ENCODE data around the gene SYNGR1. TPM values are rescaled to one million over a fixed set of nuclear protein-coding genes. Genes with fewer than 3 reads are reported as not detected.

The SYNGR1 gene
- total and polyA plus RNA-seq, 9 donors: 13.1 to 104 (median 74.7) TPM

DNA sequence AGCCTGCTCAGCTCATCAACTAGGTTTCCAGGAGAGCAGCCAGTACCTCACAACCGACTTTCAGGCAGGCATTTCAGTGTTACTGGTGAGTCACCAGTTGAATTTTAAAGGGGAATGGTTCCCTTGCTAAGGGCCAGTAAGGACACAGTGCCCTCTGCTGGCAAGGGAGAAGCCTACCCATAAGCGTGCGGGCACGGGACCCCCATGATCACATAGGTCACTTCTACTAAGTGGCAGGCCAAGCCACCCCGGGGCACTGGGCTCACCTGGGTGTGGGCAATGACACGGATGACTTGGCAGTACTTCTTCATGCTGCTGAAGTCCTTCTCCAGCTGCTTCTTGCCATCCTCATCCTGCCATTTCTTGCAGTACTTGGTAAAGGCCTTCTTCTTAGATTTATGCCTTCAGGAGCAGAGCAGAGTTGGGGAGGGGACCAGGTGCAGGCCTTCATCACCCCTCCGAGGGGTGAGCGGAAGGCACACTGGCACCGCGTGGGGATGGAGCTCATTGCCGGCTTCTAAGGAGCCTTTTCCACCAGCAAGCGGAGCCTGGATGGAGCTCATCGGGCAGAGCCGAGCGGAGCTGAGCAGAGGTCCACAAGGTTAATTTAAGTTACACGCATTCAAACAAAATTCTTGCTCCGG lies 33.2 kb upstream of the SYNGR1 start:
- Histone ChIP-seq H3K36me3 (no peaks in the 10 kb centered on the region), H3K9me3 (no peaks in the 10 kb centered on the region), H3K27ac (no peak overlapping the region), H3K4me1 (ENCODE audit: insufficient read depth) (peaks cover 11% of the 10 kb centered on the region), H3K4me3 (no peak overlapping the region), H3K27me3 (no peaks in the 10 kb centered on the region)
- peak; percentile 77 to 84 (median 79) for DNase-seq
- TF ChIP-seq, protein P1, sequence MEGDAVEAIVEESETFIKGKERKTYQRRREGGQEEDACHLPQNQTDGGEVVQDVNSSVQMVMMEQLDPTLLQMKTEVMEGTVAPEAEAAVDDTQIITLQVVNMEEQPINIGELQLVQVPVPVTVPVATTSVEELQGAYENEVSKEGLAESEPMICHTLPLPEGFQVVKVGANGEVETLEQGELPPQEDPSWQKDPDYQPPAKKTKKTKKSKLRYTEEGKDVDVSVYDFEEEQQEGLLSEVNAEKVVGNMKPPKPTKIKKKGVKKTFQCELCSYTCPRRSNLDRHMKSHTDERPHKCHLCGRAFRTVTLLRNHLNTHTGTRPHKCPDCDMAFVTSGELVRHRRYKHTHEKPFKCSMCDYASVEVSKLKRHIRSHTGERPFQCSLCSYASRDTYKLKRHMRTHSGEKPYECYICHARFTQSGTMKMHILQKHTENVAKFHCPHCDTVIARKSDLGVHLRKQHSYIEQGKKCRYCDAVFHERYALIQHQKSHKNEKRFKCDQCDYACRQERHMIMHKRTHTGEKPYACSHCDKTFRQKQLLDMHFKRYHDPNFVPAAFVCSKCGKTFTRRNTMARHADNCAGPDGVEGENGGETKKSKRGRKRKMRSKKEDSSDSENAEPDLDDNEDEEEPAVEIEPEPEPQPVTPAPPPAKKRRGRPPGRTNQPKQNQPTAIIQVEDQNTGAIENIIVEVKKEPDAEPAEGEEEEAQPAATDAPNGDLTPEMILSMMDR (IDR thresholded peaks at IDR 0.05): peak; percentile 66 to 92 (median 77)
- peak; percentile 27 for TF ChIP-seq POLR2A (IDR thresholded peaks at IDR 0.05)
- TF ChIP-seq EP300 (IDR thresholded peaks at IDR 0.05): no peak
- WGBS, 3 donors: 16 to 36% (median 20%) methylated on average over 17 of the region's 17 CpGs
- intact Hi-C loops (cut with DNase I): loop anchor here (2.0 to 10.0 kb wide), 8 partner anchors 144 to 444 kb away; partner anchors contain the start of genes ATF4 (in 3 of the 4), CBX6 (in 1 of the 4), CBX7 (in 1 of the 4) and MIEF1 (in 1 of the 4)

DNA sequence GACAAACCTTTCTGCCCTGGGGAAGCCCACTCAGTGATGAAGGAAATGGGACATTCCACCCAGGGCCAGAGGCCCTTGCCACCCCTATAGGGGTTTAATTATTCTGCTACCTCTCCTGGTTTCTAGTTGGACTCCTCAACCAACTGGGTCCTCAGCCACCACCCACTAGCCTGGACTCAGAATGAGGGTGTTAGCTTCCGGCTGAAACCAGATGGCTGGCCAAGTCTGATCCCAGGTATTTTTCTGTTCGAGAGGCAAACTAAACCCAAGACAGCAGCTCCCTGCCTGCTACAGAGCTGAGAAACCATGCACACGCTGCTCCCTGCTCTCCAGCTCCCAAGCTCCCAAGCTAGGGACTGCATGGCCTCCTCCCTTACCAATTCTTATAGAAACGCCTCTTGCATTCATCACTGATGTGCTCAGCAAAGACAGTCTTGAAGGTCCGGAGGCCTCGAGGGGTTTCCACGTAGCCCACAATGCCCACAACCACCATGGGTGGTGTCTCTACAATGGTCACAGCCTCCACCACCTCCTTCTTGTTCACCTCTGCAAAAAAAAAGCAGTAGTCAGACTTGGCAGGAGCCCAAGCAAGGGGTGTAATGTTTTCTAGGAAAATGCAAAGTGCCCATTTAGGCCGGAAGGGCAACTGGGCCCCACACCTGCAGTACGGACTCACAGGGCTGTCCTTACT lies 32.6 kb upstream of the SYNGR1 start:
- peak overlapping the region in 1 of 2 donors; percentile 93 for H3K27ac ChIP-seq
- no peaks in the 10 kb centered on the region for H3K36me3 ChIP-seq
- no peaks in the 10 kb centered on the region for H3K27me3 ChIP-seq
- WGBS, 3 donors: 12 to 30% (median 14%) methylated on average over 9 of the region's 9 CpGs
- DNase-seq: peak in 1 of 5 donors; percentile 33
- intact Hi-C loops (cut with DNase I): loop anchor here (2.0 to 10.0 kb wide), 8 partner anchors 144 to 445 kb away; partner anchors contain the start of genes ATF4 (in 3 of the 4), CBX6 (in 1 of the 4), CBX7 (in 1 of the 4) and MIEF1 (in 1 of the 4)
- no peak overlapping the region for H3K4me3 ChIP-seq
- H3K9me3 ChIP-seq: no peaks in the 10 kb centered on the region
- no peak for TF ChIP-seq POLR2A (IDR thresholded peaks at IDR 0.05)
- TF ChIP-seq, protein P1 (IDR thresholded peaks at IDR 0.05): no peak
- TF ChIP-seq EP300 (IDR thresholded peaks at IDR 0.05): no peak
- peaks cover 11% of the 10 kb centered on the region for H3K4me1 ChIP-seq (ENCODE audit: insufficient read depth)

DNA sequence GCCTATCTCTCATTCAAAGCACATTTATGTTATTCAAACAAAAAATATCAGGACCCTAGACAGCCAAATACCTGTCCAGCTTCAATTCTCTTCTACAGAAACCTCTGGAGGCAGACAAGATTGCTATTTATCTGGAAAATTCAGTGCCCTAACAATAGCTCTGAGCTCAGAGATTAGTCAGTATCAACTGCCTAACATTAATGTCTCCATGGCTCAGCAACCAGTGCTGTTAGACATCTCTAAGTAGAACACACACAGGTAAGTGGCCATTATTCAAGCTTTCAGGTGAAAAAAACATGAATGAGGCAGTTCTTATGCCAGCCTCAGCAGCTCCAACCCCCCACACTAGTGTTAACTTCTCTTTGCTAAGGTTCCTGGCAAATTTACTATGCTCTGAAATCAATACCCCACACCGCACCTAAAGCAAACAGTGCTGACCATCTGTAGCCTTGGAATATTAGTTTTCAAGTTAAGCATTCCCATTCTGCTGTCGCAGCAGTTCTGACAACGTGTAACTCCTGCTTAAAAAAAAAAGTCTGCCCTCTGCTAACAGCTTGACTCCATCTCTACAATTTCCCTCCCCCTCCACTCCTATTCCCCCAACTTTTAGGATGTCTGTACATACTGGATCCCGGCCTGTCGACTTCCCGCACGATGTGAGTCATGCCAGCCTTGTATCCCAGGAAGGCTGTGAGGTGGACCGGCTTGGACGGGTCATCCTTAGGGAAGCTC lies 31.9 kb upstream of the SYNGR1 start:
- intact Hi-C loops (cut with DNase I): loop anchor here (2.0 to 10.0 kb wide), 8 partner anchors 145 to 446 kb away; partner anchors contain the start of genes ATF4 (in 3 of the 4), CBX6 (in 1 of the 4), CBX7 (in 1 of the 4) and MIEF1 (in 1 of the 4)
- WGBS, 3 donors: 2 to 5% (median 4%) methylated on average over 9 of the region's 9 CpGs
- Histone ChIP-seq H3K36me3 (no peaks in the 10 kb centered on the region), H3K9me3 (no peaks in the 10 kb centered on the region), H3K4me3 (peak overlapping the region; percentile 83), H3K27me3 (no peaks in the 10 kb centered on the region), H3K27ac (peak overlapping the region; percentile 88 to 93), H3K4me1 (ENCODE audit: insufficient read depth) (peaks cover 11% of the 10 kb centered on the region)
- DNase-seq: no peak
- TF ChIP-seq EP300 (IDR thresholded peaks at IDR 0.05) (no peak), POLR2A (IDR thresholded peaks at IDR 0.05) (no peak)
- TF ChIP-seq, protein P1 (IDR thresholded peaks at IDR 0.05): no peak
